ENCODE measurements around the gene CDCP1. TPM values are rescaled to one million over a fixed set of nuclear protein-coding genes. Genes with fewer than 3 reads are reported as not detected.

Gene CDCP1
- total and polyA plus RNA-seq, 7 donors, result 0.01 to 1.4 (median 0.27) TPM

- Histone ChIP-seq H3K4me3 (no peak overlapping the region), H3K9me3 (no peaks in the 10 kb centered on the region), H3K27me3 (ENCODE audit: insufficient read depth in 3 of 3, low read length in 2 of 3) (peaks cover 0 to 3% (median 0%) of the 10 kb centered on the region in 3 donors), H3K36me3 (ENCODE audit: insufficient read depth in 1 of 2, low read depth in 1 of 2) (no peaks in the 10 kb centered on the region), H3K27ac (no peak overlapping the region), H3K4me1 (no peaks in the 10 kb centered on the region)
- intact Hi-C loops (cut with DNase I), result no loop called here
- no peak for TF ChIP-seq CTCF (IDR thresholded peaks at IDR 0.05)
- no peak for DNase-seq
- no peak for ATAC-seq
- WGBS, 3 donors, result 73 to 79% (median 75%) methylated on average over 8 of the region's 8 CpGs
These were observed 42.8 kb upstream of the CDCP1 start for GRCh38 chr3:45188719-45189659.

GRCh38 chr3:45187694-45188141 is 41.5 kb upstream of the CDCP1 start:
- H3K27me3 ChIP-seq (ENCODE audit: insufficient read depth in 3 of 3, low read length in 2 of 3), result peaks cover 0 to 3% (median 0%) of the 10 kb centered on the region in 3 donors
- TF ChIP-seq CTCF (IDR thresholded peaks at IDR 0.05), result no peak
- no peaks in the 10 kb centered on the region for H3K9me3 ChIP-seq
- no peak overlapping the region for H3K27ac ChIP-seq
- WGBS, 3 donors, result 77 to 83% (median 80%) methylated on average over 3 of the region's 3 CpGs
- H3K4me1 ChIP-seq, result peaks cover 10% of the 10 kb centered on the region
- no peak for ATAC-seq
- no peak for DNase-seq
- no peaks in the 10 kb centered on the region for H3K36me3 ChIP-seq (ENCODE audit: insufficient read depth in 1 of 2, low read depth in 1 of 2)
- no peak overlapping the region for H3K4me3 ChIP-seq
- intact Hi-C loops (cut with DNase I), result no loop called here

- no peak for TF ChIP-seq CTCF (IDR thresholded peaks at IDR 0.05)
- intact Hi-C loops (cut with DNase I), result no loop called here
- Histone ChIP-seq H3K27me3 (ENCODE audit: insufficient read depth in 3 of 3, low read length in 2 of 3) (peaks cover 0 to 3% (median 0%) of the 10 kb centered on the region in 3 donors), H3K36me3 (ENCODE audit: insufficient read depth in 1 of 2, low read depth in 1 of 2) (no peaks in the 10 kb centered on the region), H3K4me1 (peaks cover 14% of the 10 kb centered on the region), H3K4me3 (no peak overlapping the region), H3K9me3 (no peaks in the 10 kb centered on the region), H3K27ac (no peak overlapping the region)
- no peak for ATAC-seq
- no peak for DNase-seq
- WGBS, 3 donors, result 85 to 94% (median 92%) methylated on average over 6 of the region's 6 CpGs
These were observed 40.7 kb upstream of the CDCP1 start for GRCh38 chr3:45186871-45187270.

GRCh38 chr3:45185461-45185860 is 39.3 kb upstream of the CDCP1 start:
- no peak for ATAC-seq
- H3K4me3 ChIP-seq, result no peak overlapping the region
- intact Hi-C loops (cut with DNase I), result no loop called here
- H3K27ac ChIP-seq, result no peak overlapping the region
- H3K4me1 ChIP-seq, result peaks cover 14% of the 10 kb centered on the region
- H3K9me3 ChIP-seq, result no peaks in the 10 kb centered on the region
- peaks cover 0 to 3% (median 0%) of the 10 kb centered on the region in 3 donors for H3K27me3 ChIP-seq (ENCODE audit: insufficient read depth in 3 of 3, low read length in 2 of 3)
- DNase-seq, result no peak
- WGBS, 3 donors, result 91 to 97% (median 97%) methylated on average over 5 of the region's 5 CpGs
- no peaks in the 10 kb centered on the region for H3K36me3 ChIP-seq (ENCODE audit: insufficient read depth in 1 of 2, low read depth in 1 of 2)
- TF ChIP-seq CTCF (IDR thresholded peaks at IDR 0.05), result no peak

Data from psoas muscle (tissue), 8 donors.